Progenitor cell of endocrine pancreas (in vitro differentiated cells): ENCODE measurements around the gene MTF1. TPM values are rescaled to one million over a fixed set of nuclear protein-coding genes. Genes with fewer than 3 reads are reported as not detected.

ENCODE experiments used
- DNase-seq: peaks from one replicate; pipeline ENCODE4 v3.0.0; 2021; ENCODE audit warnings: low spot score; ENCODE audit not compliant: unreplicated experiment
- H3K27ac Mint-ChIP-seq: 2 replicates; pipeline ENCODE4 v1.8.0; 2021; ENCODE audit warnings: mild to moderate bottlenecking, moderate library complexity, mixed read lengths
- H3K27me3 Mint-ChIP-seq: 2 replicates; pipeline ENCODE4 v1.8.0; 2021; ENCODE audit warnings: mixed read lengths
- H3K36me3 Mint-ChIP-seq: 2 replicates; pipeline ENCODE4 v1.8.0; 2022; ENCODE audit warnings: mixed read lengths; ENCODE audit not compliant: insufficient read depth
- H3K4me1 Mint-ChIP-seq: 2 replicates; pipeline ENCODE4 v1.8.0; 2021; ENCODE audit warnings: low read depth, mixed read lengths
- H3K4me3 Mint-ChIP-seq: 2 replicates; pipeline ENCODE4 v1.8.0; 2021; ENCODE audit warnings: low read depth, mild to moderate bottlenecking, moderate library complexity, mixed read lengths
- H3K9me3 Mint-ChIP-seq: 2 replicates; pipeline ENCODE4 v1.8.0; 2021; ENCODE audit warnings: low read depth, mixed read lengths
- total RNA-seq: library from RNA; stranded (reverse); gene quantifications from 2 replicates; pipeline ENCODE4 v1.2.1, GENCODE V29; 2021
- TF ChIP-seq, protein P1 (sequence below): fragments of 200-600 bp; sonication (generic); IDR thresholded peaks from one replicate; pipeline ENCODE4 v1.5.0; 2021; ENCODE audit warnings: antibody characterized with exemption, mild to moderate bottlenecking; ENCODE audit not compliant: unreplicated experiment

MTF1 gene
- total RNA-seq, 1 donor from 2014 or later, result 15.3 TPM

DNA sequence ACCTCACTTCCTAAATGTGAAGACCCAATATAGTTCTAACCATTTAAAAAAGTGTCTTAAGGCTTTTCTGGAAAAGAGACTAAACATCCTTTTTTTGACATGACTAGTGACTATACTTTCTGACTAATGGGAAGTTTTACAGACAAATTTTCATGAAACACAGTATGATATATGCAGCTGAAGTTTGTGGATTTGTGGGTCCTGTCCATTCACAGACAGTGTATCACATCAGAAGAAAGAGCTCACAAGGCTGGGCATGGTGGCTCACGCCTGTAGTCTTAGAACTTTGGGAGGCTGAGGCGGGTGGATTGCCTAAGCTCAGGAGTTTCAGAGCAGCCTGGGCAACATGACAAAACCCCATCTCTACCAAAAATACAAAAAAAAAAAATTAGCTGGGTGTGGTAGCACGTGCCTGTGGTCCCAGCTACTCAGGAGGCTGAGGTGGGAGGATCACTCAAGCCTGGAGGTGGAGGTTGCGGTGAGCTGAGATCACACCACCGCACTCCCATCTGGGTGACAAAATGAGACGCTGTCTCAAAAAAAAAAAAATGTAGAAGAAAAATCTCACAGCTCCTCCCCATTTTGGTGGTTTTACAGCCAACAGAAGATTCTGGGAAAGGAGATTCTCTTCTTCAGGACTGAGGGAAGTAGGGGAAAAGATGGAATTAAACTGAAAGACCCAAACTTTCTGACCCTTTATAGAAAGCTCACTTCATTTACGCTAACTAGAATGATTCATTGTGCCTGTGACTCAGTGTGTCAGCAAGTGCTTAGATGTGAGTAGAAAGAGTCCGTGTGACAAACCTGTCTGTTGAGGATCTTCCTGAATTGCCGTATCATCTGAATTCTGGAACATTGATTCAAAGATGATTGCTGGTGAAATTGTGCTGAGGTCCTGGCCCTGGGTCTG lies 36.2 kb downstream of the MTF1 start:
- TF ChIP-seq, protein P1, sequence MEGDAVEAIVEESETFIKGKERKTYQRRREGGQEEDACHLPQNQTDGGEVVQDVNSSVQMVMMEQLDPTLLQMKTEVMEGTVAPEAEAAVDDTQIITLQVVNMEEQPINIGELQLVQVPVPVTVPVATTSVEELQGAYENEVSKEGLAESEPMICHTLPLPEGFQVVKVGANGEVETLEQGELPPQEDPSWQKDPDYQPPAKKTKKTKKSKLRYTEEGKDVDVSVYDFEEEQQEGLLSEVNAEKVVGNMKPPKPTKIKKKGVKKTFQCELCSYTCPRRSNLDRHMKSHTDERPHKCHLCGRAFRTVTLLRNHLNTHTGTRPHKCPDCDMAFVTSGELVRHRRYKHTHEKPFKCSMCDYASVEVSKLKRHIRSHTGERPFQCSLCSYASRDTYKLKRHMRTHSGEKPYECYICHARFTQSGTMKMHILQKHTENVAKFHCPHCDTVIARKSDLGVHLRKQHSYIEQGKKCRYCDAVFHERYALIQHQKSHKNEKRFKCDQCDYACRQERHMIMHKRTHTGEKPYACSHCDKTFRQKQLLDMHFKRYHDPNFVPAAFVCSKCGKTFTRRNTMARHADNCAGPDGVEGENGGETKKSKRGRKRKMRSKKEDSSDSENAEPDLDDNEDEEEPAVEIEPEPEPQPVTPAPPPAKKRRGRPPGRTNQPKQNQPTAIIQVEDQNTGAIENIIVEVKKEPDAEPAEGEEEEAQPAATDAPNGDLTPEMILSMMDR, result no peak
- no peaks in the 10 kb centered on the region for H3K9me3 Mint-ChIP-seq
- no peak overlapping the region for H3K4me3 Mint-ChIP-seq
- no peaks in the 10 kb centered on the region for H3K27me3 Mint-ChIP-seq
- no peaks in the 10 kb centered on the region for H3K4me1 Mint-ChIP-seq
- H3K36me3 Mint-ChIP-seq, result peaks cover 19% of the 10 kb centered on the region
- no peak overlapping the region for H3K27ac Mint-ChIP-seq
- no peak for DNase-seq

DNA sequence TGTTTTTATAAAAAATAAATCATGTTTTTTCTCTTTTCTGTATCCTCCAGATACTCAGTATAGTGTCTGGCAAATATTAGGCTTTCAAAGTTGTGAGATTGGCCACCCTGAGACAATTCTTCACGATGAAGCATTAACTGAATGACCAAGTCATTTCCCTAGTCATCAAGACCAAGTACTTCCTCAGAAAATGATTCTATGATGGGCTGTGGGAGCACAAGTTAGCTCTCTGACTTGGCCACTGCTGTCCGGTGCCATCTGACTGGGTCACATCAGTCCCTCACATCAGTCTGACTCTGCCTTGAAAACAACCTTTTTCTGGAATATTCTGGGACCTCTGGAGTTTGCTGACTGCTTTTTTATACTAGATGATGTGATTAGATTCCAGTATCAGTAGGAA lies 37.9 kb downstream of the MTF1 start:
- no peaks in the 10 kb centered on the region for H3K9me3 Mint-ChIP-seq
- TF ChIP-seq, protein P1, result no peak
- H3K36me3 Mint-ChIP-seq, result peaks cover 15% of the 10 kb centered on the region
- DNase-seq, result no peak
- H3K4me1 Mint-ChIP-seq, result no peaks in the 10 kb centered on the region
- no peak overlapping the region for H3K27ac Mint-ChIP-seq
- H3K27me3 Mint-ChIP-seq, result no peaks in the 10 kb centered on the region
- no peak overlapping the region for H3K4me3 Mint-ChIP-seq

DNA sequence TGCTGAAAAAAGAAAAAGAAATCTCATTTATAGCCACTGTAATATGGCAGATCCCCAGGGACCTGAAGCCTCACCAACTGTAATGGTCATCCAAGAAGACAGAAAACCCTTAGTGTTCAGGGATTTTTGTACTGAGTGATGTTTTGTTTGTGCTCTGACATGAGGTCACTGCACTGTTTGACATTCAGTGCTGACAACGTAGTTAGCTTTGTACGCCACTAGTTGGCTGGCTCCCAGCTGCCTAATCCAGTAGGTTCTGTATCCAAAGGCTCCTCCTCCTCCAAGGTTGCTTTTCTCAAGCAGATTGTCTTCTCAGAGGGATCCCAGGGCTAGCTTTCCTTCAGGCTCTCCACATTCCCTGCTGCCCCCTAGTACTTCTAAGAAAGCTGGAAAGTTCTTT lies 41.9 kb downstream of the MTF1 start:
- H3K4me3 Mint-ChIP-seq, result no peak overlapping the region
- no peaks in the 10 kb centered on the region for H3K9me3 Mint-ChIP-seq
- H3K27me3 Mint-ChIP-seq, result no peaks in the 10 kb centered on the region
- H3K4me1 Mint-ChIP-seq, result no peaks in the 10 kb centered on the region
- peaks cover 14% of the 10 kb centered on the region for H3K36me3 Mint-ChIP-seq
- TF ChIP-seq, protein P1, result no peak
- no peak overlapping the region for H3K27ac Mint-ChIP-seq
- DNase-seq, result no peak

GRCh38 chr1:37814252-37814651 lies 45.1 kb downstream of the MTF1 start:
- DNase-seq, result no peak
- no peak overlapping the region for H3K27ac Mint-ChIP-seq
- TF ChIP-seq, protein P1, result no peak

GRCh38 chr1:37813529-37814145 lies 45.8 kb downstream of the MTF1 start:
- no peaks in the 10 kb centered on the region for H3K27me3 Mint-ChIP-seq
- H3K36me3 Mint-ChIP-seq, result peaks cover 4% of the 10 kb centered on the region
- no peak for DNase-seq
- H3K4me3 Mint-ChIP-seq, result no peak overlapping the region
- TF ChIP-seq, protein P1, result no peak
- no peaks in the 10 kb centered on the region for H3K9me3 Mint-ChIP-seq
- H3K27ac Mint-ChIP-seq, result peak overlapping the region; percentile 37
- peaks cover 2% of the 10 kb centered on the region for H3K4me1 Mint-ChIP-seq

More at GRCh38 chr1:37814252-37814651, 45.1 kb downstream of the MTF1 start:
- Mint-ChIP-seq H3K9me3 (no peaks in the 10 kb centered on the region), H3K4me3 (no peak overlapping the region), H3K4me1 (no peaks in the 10 kb centered on the region), H3K27me3 (no peaks in the 10 kb centered on the region), H3K36me3 (peaks cover 5% of the 10 kb centered on the region)
